Stimulated activated CD4-positive, alpha-beta T cell treated with anti-CD3 and anti-CD28 coated beads, TNF-alpha, amount 100 ng/mL, for 24 hours (primary cell): ENCODE results near the gene FAM3B.
A peak's percentile ranks its signal among the peaks of the same experiment; 100 is the strongest.

Experiments
- DNase-seq, 3 experiments: peaks; one replicate each; pipeline ENCODE4 v3.0.0-alpha.2; 2020; ENCODE audit warnings: low read depth in 3 of 3

FAM3B gene

DNA sequence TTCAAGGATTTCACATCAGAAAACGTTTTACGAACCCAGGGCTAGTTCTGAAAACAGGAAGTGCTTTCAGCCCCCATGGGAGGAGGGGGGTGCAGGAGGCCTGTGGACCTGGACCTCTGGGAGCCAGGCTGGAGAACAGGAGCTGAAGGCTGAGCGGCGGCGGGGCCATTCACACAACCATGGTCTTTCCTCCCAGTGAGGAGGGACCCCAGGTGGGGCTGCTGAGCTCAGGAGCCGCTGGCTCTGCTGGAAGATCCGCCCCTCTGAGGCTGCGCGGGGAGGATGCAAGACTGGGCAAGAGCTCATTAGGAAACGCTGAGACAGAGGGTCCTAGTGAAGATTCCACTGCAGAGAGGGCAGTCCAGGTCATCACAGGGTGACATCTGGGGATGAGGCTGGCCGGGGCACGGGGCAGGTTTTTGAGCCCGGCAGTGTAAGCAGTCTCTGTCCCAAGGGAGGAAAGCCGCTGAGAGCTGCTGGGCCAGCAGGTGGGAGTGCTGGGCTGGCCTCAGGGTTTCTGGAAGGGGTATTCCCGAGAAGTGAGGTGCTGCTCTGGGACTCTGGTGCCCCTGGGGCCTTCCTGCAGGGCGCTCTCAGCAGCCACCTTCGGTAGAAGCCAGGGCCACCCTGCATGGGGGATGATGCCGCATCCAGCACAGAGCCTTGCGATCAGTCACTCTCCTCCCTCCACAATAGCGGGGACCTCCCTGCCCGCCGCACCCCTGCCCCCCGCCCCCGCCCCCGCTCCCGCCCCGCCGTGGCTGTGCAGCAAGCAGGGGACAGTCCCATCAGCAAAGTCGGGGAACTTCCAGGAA lies 52.7 kb downstream of the FAM3B start:
- peak in 1 of 3 experiments; percentile 33 for DNase-seq

DNA sequence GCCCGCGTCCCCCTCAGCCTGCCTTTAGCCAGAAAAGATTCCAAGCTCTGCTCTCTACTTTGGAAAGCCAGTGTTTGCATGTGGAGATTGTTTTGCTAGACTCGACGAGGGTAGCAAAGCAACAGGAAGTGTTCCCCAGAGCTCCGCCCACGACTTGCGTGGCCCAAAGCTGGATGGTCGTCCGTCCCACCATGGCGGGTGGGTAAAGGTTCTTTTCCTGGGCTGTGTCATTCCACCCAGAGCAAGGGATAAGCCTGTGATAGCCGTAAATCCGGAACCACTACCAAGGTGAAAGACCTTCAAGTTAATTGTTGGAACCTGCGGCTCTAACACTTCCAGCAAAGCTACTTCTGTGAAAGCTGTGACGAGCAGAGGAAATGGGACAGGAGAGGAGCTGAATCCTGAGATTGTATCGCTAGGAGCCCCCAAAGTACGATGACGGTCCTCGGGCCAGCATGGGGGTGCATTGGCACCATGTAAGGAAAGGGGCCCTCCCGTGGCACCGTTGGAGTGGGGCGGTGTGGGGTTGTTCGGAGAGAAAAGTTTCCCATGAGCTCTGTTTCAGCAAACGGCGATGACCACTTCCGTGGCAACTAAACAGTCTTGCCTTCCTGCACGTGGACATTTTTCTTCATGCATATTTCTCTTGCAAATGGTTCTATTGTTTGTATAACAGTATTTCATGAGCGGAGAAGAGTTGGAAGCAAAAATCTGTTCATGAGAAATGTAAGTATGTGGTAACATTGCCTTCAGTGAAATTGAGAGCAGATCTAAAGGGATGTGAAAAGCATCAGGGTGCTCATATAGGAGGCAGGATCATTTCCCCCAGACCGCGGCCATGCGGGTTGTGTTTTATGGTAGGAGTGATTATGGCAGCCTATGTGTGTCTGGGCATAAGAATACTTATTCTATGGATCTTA lies 53.6 kb downstream of the FAM3B start:
- peak in 1 of 3 experiments; percentile 43 for DNase-seq

DNA sequence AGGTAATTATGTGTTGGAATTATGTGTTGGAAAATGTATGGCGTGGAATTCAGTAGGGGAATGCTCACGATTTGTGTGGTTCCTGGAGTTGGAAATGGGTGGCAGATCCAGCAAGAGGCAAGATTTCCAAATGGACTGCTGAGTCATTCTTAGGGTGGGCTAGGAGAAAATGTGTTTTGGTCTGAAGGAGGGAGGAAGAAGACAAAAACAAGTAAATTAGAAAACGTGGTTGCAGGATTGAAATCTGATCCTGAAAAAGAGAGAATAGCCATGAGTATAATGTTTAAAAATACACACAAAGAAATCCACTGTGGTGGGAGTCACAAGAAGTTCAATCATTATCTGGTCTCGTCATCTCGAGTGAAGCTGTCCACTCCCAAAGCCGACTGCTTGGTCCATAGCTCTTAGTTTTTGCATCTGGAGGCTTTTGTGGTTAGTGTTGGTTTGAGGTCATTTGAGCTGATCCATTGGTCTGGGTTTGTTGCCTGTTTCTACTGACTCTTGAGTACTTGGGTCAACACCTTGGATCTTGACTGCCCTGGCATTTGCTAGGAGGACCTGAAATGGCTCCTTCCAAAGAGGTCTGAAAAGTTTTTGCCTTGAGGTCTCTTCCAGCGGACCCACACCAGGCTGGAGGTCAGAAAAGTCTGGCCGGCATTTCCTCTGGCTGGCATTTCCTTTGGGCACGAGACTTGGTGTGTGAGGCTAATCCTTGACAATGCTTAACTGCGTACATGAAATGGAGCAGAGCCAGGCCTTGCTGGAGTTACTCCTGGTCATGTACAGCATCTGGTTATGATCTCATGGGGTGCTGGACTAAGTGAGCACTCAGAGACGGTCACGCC lies 54.5 kb downstream of the FAM3B start:
- DNase-seq = no peak

DNA sequence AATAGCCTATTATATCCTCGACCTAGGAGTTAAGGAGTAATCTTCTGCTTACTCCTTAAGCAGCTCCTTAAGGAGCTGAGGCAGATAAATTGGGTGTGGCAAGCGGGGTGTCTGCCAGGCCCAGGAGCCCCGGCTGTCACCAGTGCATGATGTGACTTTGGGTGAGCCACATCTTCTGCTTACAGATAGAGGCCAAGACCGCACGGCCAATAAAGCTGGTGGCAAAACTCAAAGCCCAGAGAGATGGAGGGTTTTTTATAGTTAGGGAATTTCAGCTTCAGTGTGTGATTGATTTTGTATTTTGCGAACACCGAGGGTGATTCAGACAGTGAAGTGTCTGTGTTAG lies 55.1 kb downstream of the FAM3B start:
- DNase-seq = no peak

DNA sequence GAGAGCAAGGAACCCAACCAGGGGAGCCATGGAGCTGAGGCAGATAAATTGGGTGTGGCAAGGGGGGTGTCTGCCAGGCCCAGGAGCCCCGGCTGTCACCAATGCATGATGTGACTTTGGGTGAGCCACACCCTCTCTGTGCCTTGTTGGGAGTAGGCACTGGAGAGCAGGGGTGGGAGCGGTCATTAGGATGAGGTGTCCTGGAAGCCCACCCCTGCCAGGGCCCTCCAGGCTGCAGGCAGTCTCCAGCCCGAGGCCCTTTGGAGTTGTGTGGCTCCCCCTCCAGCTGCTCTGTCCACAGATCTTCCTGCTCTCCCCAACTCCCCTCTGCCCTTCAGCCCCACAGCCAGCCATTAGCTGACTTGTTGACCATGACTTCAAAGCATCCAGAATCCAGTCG lies 56.7 kb downstream of the FAM3B start:
- no peak for DNase-seq

DNA sequence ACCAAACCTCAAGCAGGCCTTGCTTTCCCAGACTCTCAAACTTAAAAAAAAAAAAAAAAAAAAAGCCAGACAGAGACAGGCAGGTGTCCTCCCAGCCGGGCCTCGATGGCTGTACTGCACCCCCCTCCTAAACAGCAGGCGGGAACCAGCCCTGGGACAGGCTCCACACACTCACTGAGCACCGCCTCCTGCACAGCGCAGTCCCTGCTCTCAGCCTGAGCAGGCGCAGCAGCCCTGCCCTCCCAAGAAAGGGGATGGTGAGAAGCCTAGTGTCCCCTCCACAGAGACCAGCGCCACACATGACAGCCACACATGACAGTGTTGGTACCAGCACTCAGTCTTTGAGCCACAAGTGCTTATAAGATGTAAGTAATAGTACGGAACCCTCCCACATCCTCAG lies 57.2 kb downstream of the FAM3B start:
- DNase-seq = no peak

DNA sequence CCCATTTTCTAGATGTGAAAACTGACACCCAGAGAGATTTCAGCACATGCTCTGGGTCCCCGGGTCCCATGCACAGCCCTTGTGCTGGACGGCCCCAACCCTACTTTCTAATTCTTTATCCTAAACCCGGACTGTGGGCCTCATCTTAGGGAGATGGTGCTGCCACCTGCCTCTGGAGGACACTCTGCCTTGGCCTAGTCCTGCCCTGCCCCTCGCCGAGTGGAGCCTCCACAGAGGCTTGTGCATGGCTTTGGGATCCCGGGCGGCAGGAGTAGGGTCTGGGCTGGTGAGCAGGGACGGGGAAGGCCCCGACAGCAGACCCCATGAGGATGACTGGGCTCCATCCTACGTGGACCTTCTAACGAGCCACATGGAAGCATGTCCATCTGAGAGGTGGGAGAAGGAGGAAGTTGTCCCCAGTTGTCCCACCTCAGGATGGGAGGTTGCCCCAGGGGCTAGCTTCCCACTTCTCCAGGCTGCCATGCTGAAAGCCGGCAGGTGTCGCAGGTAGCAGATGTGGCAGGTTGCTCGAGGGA lies 57.6 kb downstream of the FAM3B start:
- no peak for DNase-seq

DNA sequence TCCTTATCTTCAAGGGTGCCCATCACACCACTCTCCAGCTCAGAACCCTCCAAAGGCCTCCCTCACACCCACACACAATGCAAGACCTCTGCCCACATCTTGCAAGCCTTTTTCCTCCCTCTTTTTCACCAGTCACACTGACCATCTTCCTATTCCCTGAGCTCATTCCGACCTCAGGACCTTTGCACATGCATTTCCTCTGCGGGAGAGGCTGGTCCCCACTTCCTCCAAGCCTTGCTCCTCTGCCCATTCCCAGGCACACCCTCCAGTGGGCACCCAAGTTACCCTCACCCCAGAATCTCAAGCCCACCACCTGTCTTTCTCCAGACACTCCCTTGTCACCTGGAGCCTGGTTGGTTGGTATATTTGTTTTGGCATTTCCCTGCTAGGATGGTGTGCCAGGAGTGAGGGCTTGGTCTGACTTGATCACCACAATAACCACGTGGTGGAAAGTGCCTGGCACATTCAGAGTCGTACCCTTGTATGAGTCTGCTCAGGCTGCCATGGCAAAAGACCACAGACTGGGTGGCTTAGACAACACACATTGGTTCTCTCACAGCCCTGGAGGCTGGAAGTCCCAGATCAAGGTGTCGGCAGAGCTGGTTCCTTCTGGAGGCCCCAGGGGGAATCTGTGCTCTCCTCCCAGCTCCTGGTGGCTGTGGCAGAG lies 58.4 kb downstream of the FAM3B start:
- DNase-seq = no peak

DNA sequence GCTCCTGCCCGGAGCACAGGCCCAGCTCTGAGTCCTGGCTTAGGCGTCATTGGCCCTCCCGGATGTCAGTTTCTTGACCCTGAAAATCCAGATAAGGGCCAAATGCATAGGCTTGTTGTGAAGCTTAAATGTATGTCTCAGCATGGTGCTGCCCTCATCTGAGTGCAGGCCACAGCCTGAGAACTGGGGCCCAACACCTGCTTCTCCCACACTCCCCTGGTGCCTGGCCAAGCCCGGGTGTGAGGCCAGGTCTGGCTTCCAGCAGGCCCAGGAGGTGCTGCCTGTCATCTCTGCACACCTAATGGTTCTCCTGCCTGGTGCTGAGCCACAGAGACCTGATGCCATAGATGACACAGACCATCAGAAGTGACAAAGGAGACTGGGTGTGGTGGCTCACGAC lies 59.3 kb downstream of the FAM3B start:
- DNase-seq = no peak

DNA sequence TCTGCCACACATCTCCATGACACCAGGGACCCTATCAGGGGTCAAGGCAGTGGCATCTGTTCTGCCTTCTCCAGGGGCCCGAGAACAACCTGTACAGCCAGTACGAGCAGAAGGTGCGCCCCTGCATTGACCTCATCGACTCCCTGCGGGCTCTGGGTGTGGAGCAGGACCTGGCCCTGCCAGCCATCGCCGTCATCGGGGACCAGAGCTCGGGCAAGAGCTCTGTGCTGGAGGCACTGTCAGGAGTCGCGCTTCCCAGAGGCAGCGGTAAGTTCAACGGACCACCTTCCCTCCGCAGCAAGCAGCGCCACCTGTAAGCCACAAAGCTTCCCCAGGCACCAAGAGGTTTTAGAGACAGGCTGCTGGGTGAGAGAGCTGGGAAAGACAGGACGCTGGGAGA lies 61.1 kb downstream of the FAM3B start:
- no peak for DNase-seq

DNA sequence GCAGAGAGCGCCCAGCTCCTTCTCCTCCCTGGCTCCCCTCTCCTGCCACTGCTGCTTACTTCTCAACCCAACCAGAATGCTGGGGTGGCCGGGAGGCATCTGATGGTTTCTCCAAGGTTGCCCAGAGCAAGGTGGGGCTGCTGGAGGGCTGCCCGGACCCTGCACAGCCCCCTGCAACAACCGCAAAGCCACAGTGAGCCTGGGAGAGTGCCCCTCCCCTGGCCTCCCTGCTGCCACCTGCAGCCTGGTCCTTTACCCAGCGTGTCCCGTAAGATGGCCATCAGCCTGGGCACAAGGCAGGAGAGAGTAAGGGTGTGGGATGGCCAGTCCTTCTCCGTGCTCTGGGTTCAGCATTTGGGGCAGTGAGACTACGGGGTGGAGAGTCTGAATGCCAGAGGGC lies 62.2 kb downstream of the FAM3B start:
- no peak for DNase-seq

DNA sequence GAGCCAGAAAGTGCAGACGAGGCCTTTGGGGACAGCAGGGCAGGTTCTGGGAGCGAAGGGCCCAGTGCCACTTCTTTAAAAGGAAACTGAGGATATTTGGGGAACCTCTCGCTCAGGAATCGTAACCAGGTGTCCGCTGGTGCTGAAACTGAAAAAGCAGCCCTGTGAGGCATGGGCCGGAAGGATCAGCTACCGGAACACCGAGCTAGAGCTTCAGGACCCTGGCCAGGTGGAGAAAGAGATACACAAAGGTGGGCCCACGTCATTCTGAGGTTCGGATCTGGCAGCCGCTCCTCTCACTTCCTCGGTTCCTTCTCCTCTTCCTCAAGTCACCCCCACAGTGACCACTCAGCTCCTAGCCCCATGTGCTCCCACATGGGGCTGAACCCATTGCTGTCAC lies 63.3 kb downstream of the FAM3B start:
- no peak for DNase-seq

DNA sequence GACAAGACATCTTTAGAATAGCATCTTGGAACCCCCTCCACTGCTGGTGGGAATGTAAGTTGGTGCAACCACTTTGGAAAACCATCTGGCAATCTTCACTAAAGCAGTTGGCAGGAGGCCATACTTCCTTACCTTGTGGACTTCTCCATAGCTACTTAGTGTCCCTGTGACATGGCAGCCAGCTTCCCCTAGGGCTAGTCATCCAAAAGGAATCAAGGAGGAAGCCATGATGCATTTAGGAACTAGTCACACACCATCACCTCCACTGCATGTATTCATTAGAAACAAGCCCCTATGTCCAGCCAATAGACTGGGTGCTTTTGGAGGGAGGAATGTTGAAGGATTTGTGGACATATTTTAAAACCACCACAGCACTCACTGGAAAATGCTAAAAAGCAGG lies 65.1 kb downstream of the FAM3B start:
- no peak for DNase-seq

DNA sequence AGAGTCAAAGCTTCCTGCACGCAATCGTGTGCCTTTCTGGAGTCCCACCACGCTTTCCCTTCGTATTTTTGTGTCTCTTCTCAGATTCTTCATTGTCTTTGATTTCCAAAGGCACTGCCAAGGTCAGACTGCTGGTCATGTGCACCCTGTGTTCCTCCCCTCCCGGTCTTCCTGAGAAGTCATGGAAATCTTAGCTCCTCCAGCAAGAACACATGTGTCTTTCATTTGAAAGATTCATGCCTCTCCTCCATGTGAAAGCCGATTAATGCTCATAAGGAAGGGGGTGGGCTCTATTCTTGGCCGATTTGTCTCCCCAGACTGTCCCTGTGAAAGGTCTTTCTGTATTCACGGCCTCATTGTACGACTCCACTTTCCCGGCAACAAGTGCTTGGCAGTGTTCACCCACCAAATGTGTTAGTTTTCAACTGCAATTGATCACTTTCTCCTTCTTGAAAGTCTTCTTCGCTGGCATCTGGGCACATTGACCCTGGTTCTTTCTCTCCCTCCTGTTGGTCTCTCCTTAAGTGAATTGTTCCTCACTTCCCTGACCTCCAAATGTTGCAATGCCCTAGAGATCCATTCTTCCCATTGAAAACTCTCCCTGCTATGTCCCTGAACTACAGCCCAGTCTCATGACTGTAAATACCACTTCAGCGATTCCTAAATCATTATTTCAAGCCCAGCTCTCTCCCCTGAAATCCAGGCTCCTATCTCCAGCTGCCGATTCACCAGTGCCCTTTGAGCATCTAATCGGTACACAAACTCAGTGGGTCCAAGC lies 70.6 kb downstream of the FAM3B start:
- no peak for DNase-seq

DNA sequence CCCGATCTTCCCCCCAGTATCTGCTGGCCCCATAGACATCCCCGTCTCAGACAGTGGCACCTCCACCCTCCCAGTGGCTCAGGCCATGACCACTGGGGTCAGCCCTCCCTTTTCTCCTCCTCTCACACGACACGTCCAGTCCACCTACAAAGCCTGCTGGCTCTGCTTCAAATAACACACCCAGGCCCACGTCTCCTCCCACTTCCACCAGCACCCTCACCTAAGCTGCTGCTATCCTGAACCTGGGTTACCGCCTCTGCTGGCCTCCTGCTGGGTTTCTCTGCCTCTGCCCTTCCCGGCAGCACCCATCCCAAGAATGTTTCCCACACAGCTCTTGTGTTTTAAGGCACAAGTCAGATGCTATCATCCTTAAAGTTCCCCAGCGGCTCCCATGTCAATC lies 71.2 kb downstream of the FAM3B start:
- no peak for DNase-seq

DNA sequence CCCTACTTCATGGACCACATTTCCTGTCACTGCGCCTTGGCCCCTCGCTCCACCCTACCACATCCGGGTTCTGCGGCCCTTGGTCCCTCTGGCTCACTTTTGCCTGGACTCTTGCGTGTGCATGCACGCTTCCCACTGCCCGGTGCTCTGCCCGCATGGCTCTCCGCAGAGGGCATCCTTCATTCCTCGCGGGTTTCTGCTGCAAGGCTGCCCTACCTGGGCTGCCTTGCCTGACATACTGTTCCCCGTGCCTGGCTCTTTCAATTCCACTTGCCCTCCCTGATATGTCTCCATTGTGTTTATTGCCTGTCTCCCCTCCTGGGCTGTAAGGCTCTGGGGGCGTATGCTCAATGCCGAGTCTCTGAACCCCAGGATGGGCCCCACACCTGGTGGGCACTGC lies 71.7 kb downstream of the FAM3B start:
- DNase-seq = no peak

DNA sequence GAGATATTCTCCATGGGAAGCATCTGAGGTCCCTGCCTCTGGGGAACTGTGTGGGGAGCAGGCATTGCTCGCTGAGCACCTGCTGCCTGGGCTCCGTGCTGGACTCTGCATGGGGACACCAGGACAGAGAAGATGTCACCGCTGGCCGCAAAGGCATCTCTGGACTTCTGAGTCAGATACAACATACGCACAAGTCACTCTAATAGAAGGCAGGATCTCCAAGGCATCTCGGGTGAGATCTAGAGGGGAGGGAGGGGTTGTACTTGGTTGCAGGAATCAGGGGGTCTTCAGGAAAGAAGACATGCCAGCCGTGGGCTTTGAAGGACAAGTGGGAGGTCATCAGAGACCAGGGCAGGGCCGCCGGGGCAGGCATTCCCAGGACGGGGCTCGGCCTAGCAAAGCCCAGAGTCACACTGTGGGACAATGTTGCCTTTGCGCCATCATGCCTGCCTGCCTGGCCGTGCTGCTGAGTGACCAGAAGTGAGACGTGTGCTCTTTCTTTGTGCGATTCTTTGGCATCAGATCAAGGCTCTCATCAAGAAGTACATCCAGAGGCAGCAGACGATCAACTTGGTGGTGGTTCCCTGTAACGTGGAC lies 73.5 kb downstream of the FAM3B start:
- DNase-seq = no peak

DNA sequence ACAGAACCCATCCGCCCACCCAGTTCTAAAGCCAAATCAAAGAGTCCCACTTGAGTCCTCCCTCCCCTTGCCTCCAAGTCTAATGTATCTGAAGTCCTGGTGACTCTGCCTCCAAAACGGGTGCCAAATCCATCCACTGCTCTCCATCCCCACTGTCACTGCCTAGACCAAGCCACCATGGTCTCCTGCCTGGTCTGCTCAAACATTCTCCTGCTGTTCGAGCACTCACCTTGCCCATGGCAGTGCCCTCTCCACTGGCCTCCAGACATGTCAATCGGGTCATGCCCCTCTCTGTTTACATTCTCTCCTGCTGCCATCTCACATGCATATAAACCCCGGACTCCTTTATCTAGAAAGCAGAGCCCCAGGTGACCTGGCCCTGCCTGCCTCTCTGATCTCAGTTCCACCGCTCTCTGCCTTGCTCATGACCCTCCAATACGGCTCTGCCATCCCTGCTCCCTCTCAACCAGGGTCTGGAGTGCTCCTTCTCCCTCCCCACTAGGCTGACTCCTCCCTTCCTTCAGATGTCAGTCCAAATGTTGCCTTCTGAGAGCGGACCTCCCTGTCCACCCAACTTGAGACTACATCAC lies 77.4 kb downstream of the FAM3B start:
- DNase-seq = no peak

DNA sequence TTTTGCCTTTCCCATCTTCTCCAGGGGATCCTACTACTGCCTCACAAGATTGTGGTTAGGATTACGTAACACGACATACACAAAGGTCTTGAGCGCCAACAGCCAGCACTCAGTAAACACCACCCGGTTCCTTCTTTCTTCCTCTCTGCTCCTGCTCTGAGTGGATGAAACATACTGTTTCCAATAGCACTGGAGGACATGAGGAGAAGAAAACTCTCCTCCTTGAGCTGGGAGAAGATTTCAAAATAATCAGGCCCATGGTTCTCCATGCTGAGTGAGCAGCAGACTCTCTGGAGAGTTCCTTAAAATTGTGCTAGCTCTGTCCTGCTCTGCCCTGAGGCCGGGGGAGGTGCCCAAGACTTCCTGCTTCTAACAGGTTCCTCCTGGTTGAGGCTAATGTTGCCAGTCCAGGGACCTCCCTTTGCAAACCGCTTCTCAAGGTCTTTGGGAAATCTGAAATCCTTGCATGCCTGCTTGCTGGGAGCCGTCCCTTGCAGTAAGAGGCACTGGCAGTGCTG lies 80.0 kb downstream of the FAM3B start:
- DNase-seq = no peak

DNA sequence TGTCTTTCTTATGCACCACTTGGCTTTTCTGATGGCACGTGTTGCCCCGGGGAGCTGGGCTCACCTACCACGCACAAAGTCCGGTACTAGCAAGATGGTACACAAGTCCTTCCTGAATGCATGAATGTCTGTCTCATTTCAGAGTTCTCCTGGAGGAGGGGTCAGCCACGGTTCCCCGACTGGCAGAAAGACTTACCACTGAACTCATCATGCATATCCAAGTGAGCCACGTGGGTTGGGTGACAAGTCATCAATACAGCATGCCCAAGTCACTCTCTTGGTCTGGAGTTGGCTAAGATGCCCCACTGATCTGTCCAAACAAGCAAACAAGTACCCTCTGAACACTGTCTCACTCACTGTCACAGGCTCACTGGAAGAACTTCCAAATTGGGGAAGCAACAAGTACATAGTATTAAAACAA lies 80.9 kb downstream of the FAM3B start:
- DNase-seq = no peak
